GM12801 (cell line): ENCODE measurements around the gene CLK4.

ENCODE experiments used
- TF ChIP-seq, protein P1 (sequence below): IDR thresholded peaks from one replicate; pipeline ENCODE4 v1.5.1; 2011; ENCODE audit warnings: control low read depth; ENCODE audit not compliant: insufficient read length; ENCODE audit errors: extremely low read depth

The CLK4 gene

DNA sequence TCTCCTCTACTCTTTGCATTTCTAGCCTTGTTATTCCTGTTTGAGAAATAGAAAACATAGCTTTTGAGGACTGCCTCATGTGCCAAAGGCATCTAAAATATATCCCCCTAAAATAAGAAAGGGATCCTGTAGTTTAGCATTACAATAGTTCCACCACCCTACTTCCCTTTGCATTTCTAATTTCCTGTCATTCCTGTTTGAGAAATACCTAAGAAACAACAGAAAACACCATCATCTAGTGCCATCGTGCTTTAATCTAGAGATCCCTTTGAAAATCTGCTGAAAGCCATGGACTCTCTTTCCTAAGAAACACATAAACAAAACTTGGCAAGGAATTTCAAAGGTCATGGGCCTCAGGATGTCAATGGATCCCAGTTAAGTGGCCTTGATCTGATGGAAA lies 7.5 kb downstream of the CLK4 start:
- TF ChIP-seq, protein P1, sequence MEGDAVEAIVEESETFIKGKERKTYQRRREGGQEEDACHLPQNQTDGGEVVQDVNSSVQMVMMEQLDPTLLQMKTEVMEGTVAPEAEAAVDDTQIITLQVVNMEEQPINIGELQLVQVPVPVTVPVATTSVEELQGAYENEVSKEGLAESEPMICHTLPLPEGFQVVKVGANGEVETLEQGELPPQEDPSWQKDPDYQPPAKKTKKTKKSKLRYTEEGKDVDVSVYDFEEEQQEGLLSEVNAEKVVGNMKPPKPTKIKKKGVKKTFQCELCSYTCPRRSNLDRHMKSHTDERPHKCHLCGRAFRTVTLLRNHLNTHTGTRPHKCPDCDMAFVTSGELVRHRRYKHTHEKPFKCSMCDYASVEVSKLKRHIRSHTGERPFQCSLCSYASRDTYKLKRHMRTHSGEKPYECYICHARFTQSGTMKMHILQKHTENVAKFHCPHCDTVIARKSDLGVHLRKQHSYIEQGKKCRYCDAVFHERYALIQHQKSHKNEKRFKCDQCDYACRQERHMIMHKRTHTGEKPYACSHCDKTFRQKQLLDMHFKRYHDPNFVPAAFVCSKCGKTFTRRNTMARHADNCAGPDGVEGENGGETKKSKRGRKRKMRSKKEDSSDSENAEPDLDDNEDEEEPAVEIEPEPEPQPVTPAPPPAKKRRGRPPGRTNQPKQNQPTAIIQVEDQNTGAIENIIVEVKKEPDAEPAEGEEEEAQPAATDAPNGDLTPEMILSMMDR = no peak

DNA sequence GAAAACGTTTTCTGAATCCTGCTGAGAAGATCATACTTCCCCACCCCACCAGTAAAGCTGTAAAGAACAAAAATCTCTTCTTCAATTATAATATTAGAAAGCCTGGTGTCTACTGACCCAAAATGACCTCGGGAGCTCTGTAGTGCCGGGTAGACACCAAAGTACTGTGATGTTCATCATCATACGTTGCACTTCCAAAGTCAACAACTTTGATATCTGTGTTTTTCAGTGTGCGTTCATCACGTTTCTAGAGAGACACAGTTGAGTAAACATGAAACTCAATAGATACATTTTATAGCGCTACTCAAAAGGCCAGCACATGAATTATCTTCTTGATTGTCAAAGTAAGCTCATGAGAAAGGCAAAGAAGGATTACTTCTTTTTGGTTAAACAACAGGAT lies 14.6 kb downstream of the CLK4 start:
- TF ChIP-seq, protein P1 = no peak

DNA sequence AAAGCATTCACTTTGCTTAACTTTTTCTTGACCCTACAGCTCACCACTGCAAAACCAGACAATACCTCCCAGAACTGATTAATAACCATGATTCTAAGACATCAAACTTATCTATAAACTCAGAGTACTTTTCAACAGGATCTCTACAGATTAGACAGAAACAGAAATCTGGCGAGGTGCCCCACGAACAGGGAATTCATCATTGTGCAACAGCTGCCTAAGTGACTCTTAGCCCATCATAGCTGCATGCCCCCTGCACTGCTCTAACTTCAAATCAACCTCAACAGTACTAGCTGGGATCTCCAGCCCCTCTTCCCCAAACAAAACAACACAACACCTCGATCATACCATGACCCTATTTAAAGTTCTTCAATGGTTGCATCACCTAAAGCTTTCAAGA lies 20.6 kb downstream of the CLK4 start:
- TF ChIP-seq, protein P1 = no peak

DNA sequence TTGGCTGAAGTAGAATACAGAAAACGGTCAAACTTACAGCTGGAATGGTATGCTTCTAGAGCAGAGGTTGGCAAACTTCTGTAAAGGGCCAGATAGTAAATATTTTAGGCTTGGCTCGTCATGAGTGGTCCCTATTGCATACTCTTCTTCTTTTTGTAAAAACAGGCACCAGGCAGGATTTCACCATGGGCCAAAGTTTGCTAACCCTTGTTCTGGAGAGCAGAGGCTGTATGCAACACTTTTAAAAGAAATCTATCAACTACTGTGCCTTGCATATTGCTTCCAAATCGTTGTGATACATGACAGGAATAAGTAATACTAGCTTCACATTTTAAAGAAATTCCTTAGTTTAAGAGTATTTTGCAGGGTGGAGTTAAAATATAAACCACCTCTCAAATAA lies 21.1 kb downstream of the CLK4 start:
- TF ChIP-seq, protein P1 = no peak

DNA sequence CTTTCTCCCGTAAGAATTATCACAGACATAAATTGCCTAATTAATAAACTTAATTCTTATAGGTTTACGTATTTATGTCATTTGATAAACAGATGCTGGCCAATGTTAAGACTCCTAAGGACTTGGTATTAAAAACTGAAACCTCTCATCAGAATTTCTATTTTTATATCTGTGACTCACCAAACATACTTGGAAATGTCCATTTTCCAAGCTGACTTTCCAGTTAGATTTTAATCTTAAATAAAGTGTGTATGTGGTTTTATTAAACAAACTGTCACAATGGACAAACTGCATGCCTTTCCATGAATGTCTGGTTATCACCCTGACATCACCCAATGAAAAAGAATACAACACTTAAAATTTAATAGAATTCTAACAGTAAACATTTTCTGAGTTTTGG lies 24.1 kb downstream of the CLK4 start:
- TF ChIP-seq, protein P1 = no peak

DNA sequence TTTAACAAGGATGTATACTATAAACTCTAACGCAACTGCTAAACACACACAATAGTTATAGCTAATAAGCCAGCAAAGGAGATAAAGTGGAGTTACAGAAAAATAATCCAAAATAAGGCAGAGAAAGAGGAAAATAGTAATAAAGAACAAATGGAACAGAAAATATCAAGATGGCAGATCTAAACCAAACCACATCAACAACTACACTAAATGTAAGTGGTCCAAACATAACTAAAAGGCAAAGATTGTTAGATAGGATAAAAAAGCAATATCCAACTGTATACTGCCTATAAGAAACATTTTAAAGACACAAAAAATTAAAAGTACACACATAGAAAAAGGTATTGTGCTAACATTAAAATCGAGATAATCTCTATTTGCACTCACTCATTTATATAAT lies 31.1 kb downstream of the CLK4 start:
- TF ChIP-seq, protein P1 = no peak

DNA sequence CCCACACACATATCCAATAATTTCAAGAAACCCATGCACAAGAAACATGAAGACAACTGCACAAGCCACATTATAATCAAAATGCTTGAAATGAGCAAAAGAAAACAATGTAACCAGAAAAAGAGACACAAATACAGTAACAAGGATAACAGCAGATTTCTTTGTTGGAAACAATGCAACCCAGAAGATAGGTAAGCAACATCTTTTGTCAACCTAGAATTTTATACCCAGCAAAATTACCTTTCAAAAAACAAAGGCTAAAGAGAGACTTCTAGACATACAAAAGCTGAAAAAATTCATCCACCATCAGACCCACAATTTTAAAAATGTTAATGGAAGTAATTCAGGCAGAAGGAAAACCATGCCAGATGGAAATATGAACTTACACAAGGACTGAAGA lies 31.7 kb downstream of the CLK4 start:
- TF ChIP-seq, protein P1 = no peak

DNA sequence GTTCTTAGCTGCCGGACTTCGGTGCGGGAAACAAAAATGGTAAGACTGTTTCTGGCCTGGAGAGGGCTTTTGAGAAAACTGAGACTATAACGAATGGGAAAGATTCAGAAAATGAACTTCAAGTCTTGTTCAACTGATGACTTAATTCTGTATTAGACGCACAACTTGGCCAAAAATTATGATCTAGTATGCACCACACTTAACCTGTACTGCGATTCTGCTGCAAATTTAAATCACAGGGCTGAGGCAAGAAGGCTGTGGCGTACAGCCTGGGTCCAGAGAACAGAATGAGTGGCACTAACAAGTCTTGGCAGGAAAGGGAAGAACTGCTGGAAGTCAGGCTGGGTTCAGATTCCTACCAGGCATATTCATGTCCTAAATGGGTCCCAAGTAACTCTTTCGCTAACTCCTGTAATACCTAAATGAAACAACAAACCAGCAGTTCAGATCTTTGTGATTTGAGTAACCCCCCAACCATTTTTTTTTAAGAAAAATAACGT lies 35.9 kb downstream of the CLK4 start:
- TF ChIP-seq, protein P1 = no peak
